SK-N-SH (cell line): ENCODE measurements around the gene RNF13. TPM values are rescaled to one million over a fixed set of nuclear protein-coding genes. Genes with fewer than 3 reads are reported as not detected.

ENCODE experiments used
- CTCF ChIA-PET: fragments of 300-600, 350-600 bp; formaldehyde crosslinking; extraction: SDS; loops from one replicate; lab custom pipeline; 2021; lab: Yijun Ruan, JAX
- POLR2A ChIA-PET: fragments of 350-600 bp; sonication (Branson Sonifier 250); formaldehyde crosslinking; extraction: SDS; loops from one replicate; lab custom pipeline; 2020; ENCODE audit warnings: antibody characterized with exemption, inconsistent platforms; lab: Yijun Ruan, JAX
- DNase-seq: peaks from one replicate; pipeline ENCODE4 v3.0.0; 2012
- H2AFZ ChIP-seq: fragments of 200-600 bp; sonication (generic); 2 replicates; pipeline ENCODE4 v1.8.1; 2016; ENCODE audit warnings: antibody characterized with exemption, mild to moderate bottlenecking, low read depth
- H3F3A ChIP-seq: fragments of 200-600 bp; sonication (generic); replicated peaks from 2 replicates; pipeline ENCODE3; 2016; ENCODE audit warnings: antibody characterized with exemption, mild to moderate bottlenecking; ENCODE audit not compliant: insufficient read depth
- H3K27ac ChIP-seq, 2 experiments: fragments of 200-500 bp in 1 of 2; fragments of 200-600 bp in 1 of 2; sonication (Bioruptor generic) in 1 of 2; sonication (generic), shearing (Covaris generic) in 1 of 2; 2 replicates each; pipeline versions ENCODE4 v1.5.1 to v1.6.1; 2014 to 2016; ENCODE audit warnings: low read depth in 2 of 2, inconsistent platforms in 1 of 2, low read length in 1 of 2, mild to moderate bottlenecking in 1 of 2, mixed read lengths in 1 of 2
- H3K27me3 ChIP-seq: fragments of 200-600 bp; sonication (generic), shearing (Covaris generic); 2 replicates; pipeline ENCODE4 v1.6.1; 2016; ENCODE audit warnings: mixed run types; ENCODE audit not compliant: insufficient read depth
- H3K36me3 ChIP-seq, 2 experiments: fragments of 200-500 bp in 1 of 2; fragments of 200-600 bp in 1 of 2; sonication (Bioruptor generic) in 1 of 2; sonication (generic) in 1 of 2; replicated peaks in 1 of 2; 2 replicates each; pipeline versions ENCODE3 to v1.5.1; 2014 to 2016; ENCODE audit warnings: low read length in 1 of 2, mild to moderate bottlenecking in 1 of 2; ENCODE audit not compliant: insufficient read depth in 2 of 2, control insufficient read depth in 1 of 2
- H3K4me1 ChIP-seq, 2 experiments: fragments of 200-500 bp in 1 of 2; fragments of 200-600 bp in 1 of 2; sonication (Bioruptor generic) in 1 of 2; sonication (generic), shearing (Covaris generic) in 1 of 2; 2 replicates each; pipeline versions ENCODE4 v1.5.1 to v1.6.1; 2014 to 2016; ENCODE audit warnings: low read depth in 1 of 2, low read length in 1 of 2, mixed run types in 1 of 2; ENCODE audit not compliant: insufficient read depth in 2 of 2, control insufficient read depth in 1 of 2
- H3K4me2 ChIP-seq: fragments of 200-600 bp; sonication (generic), shearing (Covaris generic); 2 replicates; pipeline ENCODE4 v1.6.1; 2017; ENCODE audit warnings: mixed run types
- H3K4me3 ChIP-seq, 2 experiments: fragments of 200-500 bp in 1 of 2; fragments of 200-600 bp in 1 of 2; sonication (Bioruptor generic) in 1 of 2; sonication (generic), shearing (Covaris generic) in 1 of 2; 2 replicates each; pipeline versions ENCODE4 v1.5.1 to v1.8.1; 2014 to 2016; ENCODE audit warnings: low read depth in 2 of 2, inconsistent platforms in 1 of 2, low read length in 1 of 2, mild to moderate bottlenecking in 1 of 2, mixed read lengths in 1 of 2, moderate library complexity in 1 of 2
- H3K79me2 ChIP-seq: fragments of 200-600 bp; sonication (generic); 2 replicates; pipeline ENCODE4 v1.8.1; 2017; ENCODE audit warnings: mild to moderate bottlenecking; ENCODE audit not compliant: insufficient read depth
- H3K9ac ChIP-seq: fragments of 200-600 bp; sonication (generic); 2 replicates; pipeline ENCODE4 v1.6.1; 2017; ENCODE audit warnings: mixed run types
- H3K9me2 ChIP-seq: fragments of 200-600 bp; sonication (generic); 2 replicates; pipeline ENCODE4 v1.6.1; 2017; ENCODE audit warnings: mixed run types
- H3K9me3 ChIP-seq: fragments of 200-600 bp; sonication (generic); 2 replicates; pipeline ENCODE4 v1.6.1; 2017; ENCODE audit warnings: mixed run types, mild to moderate bottlenecking, moderate library complexity
- H4K20me1 ChIP-seq: fragments of 200-600 bp; sonication (generic); 2 replicates; pipeline ENCODE4 v1.6.1; 2017; ENCODE audit warnings: mild to moderate bottlenecking, mixed run types; ENCODE audit not compliant: insufficient read depth
- CTCF ChIP-seq: fragments of 200-600 bp; sonication (generic); IDR thresholded peaks from 2 replicates; pipeline ENCODE4 v1.6.1; 2017; ENCODE audit warnings: antibody characterized with exemption, mild to moderate bottlenecking, moderate library complexity
- ELF1 ChIP-seq: IDR thresholded peaks from 2 replicates; pipeline ENCODE4 v1.4.0; 2012
- FOXM1 ChIP-seq: IDR thresholded peaks from 2 replicates; pipeline ENCODE4 v1.4.0; 2012; ENCODE audit warnings: low read depth, mild to moderate bottlenecking
- GATA2 ChIP-seq: sonication (generic); formaldehyde crosslinking; IDR thresholded peaks from 2 replicates; pipeline ENCODE4 v1.5.0; 2020; ENCODE audit warnings: mild to moderate bottlenecking, missing genetic modification reagents
- JUND ChIP-seq: IDR thresholded peaks from 2 replicates; pipeline ENCODE4 v1.4.0; 2012
- NFIC ChIP-seq: IDR thresholded peaks from 2 replicates; pipeline ENCODE4 v1.4.0; 2012; ENCODE audit warnings: borderline replicate concordance
- RAD21 ChIP-seq: IDR thresholded peaks from 2 replicates; pipeline ENCODE4 v1.6.1; 2012; ENCODE audit warnings: mild to moderate bottlenecking, low read length
- RCOR1 ChIP-seq: fragments of 150-350 bp; IDR thresholded peaks from 2 replicates; pipeline ENCODE4 v1.6.1; 2017; ENCODE audit warnings: antibody characterized with exemption, low read length
- SMC3 ChIP-seq: IDR thresholded peaks from 2 replicates; pipeline ENCODE4 v1.6.1; 2012; ENCODE audit warnings: low read depth, low read length, improper control_type of control experiment
- WGBS: methylation state at CpG from one replicate; pipeline ENCODE4 v1.1.6; 2017; ENCODE audit warnings: low lambda C conversion rate; 5-methylcytosine and 5-hydroxymethylcytosine counted together
- polyA plus RNA-seq, 3 experiments: library from polyadenylated mRNA; depleted of rRNA; stranded (reverse); fragments of >200 nt; gene quantifications; 2 replicates each; pipeline ENCODE4 v1.2.3, GENCODE V29; 2012
- TF ChIP-seq, protein P1 (sequence below): IDR thresholded peaks from 2 replicates; pipeline ENCODE4 v1.4.0; 2012; ENCODE audit warnings: low read depth, borderline replicate concordance
- TF ChIP-seq, protein P2 (sequence below): IDR thresholded peaks from 2 replicates; pipeline ENCODE4; 2012
- TF ChIP-seq, protein P3 (sequence below): IDR thresholded peaks from 2 replicates; pipeline ENCODE4 v1.4.0; 2012; ENCODE audit warnings: low read depth

Gene RNF13
- polyA plus RNA-seq, 1 of the 3 experiments (the other 2 are of a cell fraction): 14.9 TPM

DNA sequence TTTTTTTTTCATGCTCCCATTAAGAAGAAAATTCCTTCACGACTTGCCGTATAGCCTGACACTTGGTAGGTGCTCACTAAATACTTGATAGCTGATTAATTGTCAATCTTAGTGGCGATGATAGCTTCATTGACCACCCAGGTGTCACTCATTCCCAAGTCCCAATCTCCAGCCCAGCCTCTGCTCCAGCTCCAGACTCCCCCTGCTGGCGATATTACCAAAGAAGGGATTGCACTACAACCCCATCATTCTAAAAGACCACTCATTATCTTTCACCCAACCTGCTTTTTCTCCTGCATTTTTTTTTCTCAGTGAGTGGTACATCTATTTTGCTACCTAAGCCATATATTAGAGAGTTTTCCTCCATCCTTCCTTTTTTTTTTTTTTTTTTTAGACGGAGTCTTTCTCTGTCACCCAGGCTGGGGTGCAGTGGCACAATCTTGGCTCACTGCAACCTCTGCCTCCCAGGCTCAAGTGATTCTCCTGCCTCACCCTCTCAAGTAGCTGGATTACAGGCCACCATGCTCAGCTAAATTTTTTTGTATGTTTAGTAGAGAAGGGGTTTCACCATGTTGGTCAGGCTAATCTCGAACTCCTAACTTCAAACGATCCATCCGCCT is 41.3 kb upstream of the RNF13 start:
- no peak overlapping the region for H2AFZ ChIP-seq
- H3K4me2 ChIP-seq: no peak overlapping the region
- WGBS: 55% methylated on average over 8 of the region's 8 CpGs
- H3K9ac ChIP-seq: no peak overlapping the region
- no peaks in the 10 kb centered on the region for H4K20me1 ChIP-seq
- H3K4me1 ChIP-seq: no peaks in the 10 kb centered on the region
- no peaks in the 10 kb centered on the region for H3K36me3 ChIP-seq
- no peaks in the 10 kb centered on the region for H3K27me3 ChIP-seq
- no peaks in the 10 kb centered on the region for H3K9me3 ChIP-seq
- no peaks in the 10 kb centered on the region for H3F3A ChIP-seq
- H3K4me3 ChIP-seq: no peak overlapping the region
- no peaks in the 10 kb centered on the region for H3K79me2 ChIP-seq
- TF ChIP-seq SMC3: peak; percentile 73
- TF ChIP-seq CTCF: peak; percentile 86
- TF ChIP-seq, protein P1, sequence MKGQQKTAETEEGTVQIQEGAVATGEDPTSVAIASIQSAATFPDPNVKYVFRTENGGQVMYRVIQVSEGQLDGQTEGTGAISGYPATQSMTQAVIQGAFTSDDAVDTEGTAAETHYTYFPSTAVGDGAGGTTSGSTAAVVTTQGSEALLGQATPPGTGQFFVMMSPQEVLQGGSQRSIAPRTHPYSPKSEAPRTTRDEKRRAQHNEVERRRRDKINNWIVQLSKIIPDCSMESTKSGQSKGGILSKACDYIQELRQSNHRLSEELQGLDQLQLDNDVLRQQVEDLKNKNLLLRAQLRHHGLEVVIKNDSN: no peak
- TF ChIP-seq, protein P2, sequence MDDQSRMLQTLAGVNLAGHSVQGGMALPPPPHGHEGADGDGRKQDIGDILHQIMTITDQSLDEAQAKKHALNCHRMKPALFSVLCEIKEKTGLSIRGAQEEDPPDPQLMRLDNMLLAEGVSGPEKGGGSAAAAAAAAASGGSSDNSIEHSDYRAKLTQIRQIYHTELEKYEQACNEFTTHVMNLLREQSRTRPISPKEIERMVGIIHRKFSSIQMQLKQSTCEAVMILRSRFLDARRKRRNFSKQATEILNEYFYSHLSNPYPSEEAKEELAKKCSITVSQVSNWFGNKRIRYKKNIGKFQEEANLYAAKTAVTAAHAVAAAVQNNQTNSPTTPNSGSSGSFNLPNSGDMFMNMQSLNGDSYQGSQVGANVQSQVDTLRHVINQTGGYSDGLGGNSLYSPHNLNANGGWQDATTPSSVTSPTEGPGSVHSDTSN: peak; percentile 72
- TF ChIP-seq RAD21: peak; percentile 66
- TF ChIP-seq RCOR1: no peak
- no peaks in the 10 kb centered on the region for H3K9me2 ChIP-seq
- CTCF ChIA-PET: interaction anchor here (0.6 to 5.0 kb wide), 36 partner anchors 8 to 1193 kb away, joined by 3 to 29 read pairs (median 3); partner anchors contain the start of genes ANKUB1, COMMD2 and PFN2
- POLR2A ChIA-PET: no interaction called here
- H3K27ac ChIP-seq: no peak overlapping the region
- DNase-seq: peak; percentile 62

DNA sequence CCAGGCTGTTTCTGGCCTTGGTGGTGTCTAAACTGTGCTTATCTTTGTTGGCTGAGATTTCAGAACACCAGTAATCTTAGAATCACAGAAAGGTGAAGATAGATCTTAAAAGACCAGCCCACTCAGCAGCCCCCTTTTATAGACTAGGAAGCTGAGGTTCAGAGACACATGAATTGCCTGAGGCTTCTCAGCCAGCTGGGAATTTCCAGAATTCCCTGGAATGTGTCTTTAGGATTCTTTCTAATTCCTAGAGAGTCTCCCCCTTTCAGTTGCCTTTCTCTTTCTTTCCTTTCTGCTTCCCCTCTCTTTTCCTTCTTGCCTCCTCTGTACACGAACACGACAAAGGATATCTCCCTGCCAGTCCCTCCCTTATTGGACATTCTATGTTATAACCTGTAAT is 40.2 kb upstream of the RNF13 start:
- WGBS: 80% methylated on average over 2 of the region's 2 CpGs

More for the DNA sequence above, 40.2 kb upstream of the RNF13 start:
- Histone ChIP-seq H3K9me3 (no peaks in the 10 kb centered on the region), H3K79me2 (no peaks in the 10 kb centered on the region), H3K4me3 (no peak overlapping the region), H3K9me2 (no peaks in the 10 kb centered on the region), H4K20me1 (no peaks in the 10 kb centered on the region), H3F3A (no peaks in the 10 kb centered on the region), H3K9ac (no peak overlapping the region), H3K4me2 (no peak overlapping the region), H3K4me1 (no peaks in the 10 kb centered on the region), H3K36me3 (no peaks in the 10 kb centered on the region), H2AFZ (0 out of 2 replicates have a peak overlapping the region, but pooled peaks have one; percentile 14), H3K27me3 (no peaks in the 10 kb centered on the region)
- ChIA-PET CTCF (interaction anchor here (0.8 to 5.0 kb wide), 14 partner anchors 10 to 430 kb away, joined by 3 to 29 read pairs (median 4); partner anchors contain the start of genes ANKUB1 and COMMD2), POLR2A (no interaction called here)
- no peak for DNase-seq
- no peak for TF ChIP-seq NFIC
- no peak for TF ChIP-seq JUND
- TF ChIP-seq, protein P3, sequence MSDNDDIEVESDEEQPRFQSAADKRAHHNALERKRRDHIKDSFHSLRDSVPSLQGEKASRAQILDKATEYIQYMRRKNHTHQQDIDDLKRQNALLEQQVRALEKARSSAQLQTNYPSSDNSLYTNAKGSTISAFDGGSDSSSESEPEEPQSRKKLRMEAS: no peak
- TF ChIP-seq FOXM1: no peak
- TF ChIP-seq, protein P1: no peak
- TF ChIP-seq GATA2 (CRISPR knock-in tag): no peak
- no peak for TF ChIP-seq RAD21
- no peak for TF ChIP-seq ELF1
- TF ChIP-seq, all 33 proteins: peak for 0
- no peak overlapping the region for H3K27ac ChIP-seq
